ENCODE results near the gene RNASE11.
A peak's percentile ranks its signal among the peaks of the same experiment; 100 is the strongest.

- TF ChIP-seq CTCF (tag by site-specific recombination; IDR thresholded peaks at IDR 0.05), result peak; percentile 17; the same call in 1 of the 2 replicates
- no peak for TF ChIP-seq ZNF701 (tag by site-specific recombination; IDR thresholded peaks at IDR 0.05)
- no peak for TF ChIP-seq GFI1B (tag by site-specific recombination; IDR thresholded peaks at IDR 0.05)
- TF ChIP-seq ZNF747 (tag by site-specific recombination; IDR thresholded peaks at IDR 0.05), result no peak
- no peak for TF ChIP-seq ZNF449 (tag by site-specific recombination; IDR thresholded peaks at IDR 0.05)
These were observed 40.5 kb upstream of the RNASE11 start for GRCh38 chr14:20628063-20628854.

All from HEK293 (cell line).